ENCODE results near the gene TJP2.

DNA sequence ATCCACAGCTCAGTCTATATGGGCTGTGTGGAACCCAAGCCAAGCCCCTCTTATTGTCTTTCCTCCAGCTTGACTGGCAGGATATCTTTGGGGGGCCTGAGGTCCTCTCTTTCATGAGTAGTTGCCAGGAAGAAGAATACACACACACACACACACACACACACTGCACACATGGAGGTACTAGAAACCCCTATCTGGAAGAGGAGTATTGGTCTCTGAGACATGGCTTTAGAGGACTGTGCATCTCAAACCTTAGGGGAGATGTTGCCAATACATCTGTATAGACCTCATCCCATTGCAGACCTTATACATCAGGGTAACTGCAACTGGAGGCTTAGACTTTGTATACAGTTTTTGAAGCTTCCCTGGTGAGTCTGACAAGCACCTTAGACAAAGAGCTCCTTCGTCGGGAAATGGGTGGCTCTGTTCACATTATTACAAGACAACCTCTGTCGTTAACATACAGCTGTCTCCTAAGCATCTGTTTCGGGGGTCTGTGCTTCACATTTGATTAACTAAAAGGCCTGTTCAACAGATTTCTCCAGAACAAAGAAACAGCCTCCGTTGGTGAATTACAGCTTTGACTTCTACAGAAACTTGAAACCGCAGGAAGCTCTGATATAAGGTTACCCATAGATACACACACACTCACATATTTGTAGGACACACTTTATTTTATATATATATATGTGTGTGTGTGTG, 145.4 kb downstream of the TJP2 start:
- TF ChIP-seq EZH2 (IDR thresholded peaks at IDR 0.05) (no peak), POLR2AphosphoS5 (IDR thresholded peaks at IDR 0.05; ENCODE audit: borderline replicate concordance, low read depth, low read length) (no peak), FOXP2 (optimal IDR thresholded peaks at IDR 0.05; ENCODE audit: control extremely low read depth, extremely low read length, insufficient read depth) (no peak)

Measured in SK-N-MC (cell line).